Left kidney (tissue), 8 donors: ENCODE results near the gene RADX. TPM values are rescaled to one million over a fixed set of nuclear protein-coding genes. Genes with fewer than 3 reads are reported as not detected.
"Not testable (repeated sequence)": the region's sequence is repeated elsewhere in the genome, so short reads cannot be mapped to it uniquely, and the experiment has no call there.

ENCODE experiments used
- DNase-seq: peaks from one replicate; pipeline ENCODE4 v3.0.0-alpha.2; 2013
- long read RNA-seq, 8 donors: transcript quantifications; one replicate each; lab custom pipeline, GENCODE V29; 2026
- polyA plus RNA-seq: library from polyadenylated mRNA; unstranded; fragments of 120-200 nt; gene quantifications from one replicate; pipeline ENCODE4 v1.2.1, GENCODE V29; 2013; ENCODE audit not compliant: insufficient read length

The RADX gene
- 9.3 TPM for polyA plus RNA-seq
- long read RNA-seq, donor 1: 0 reads
- long read RNA-seq, donor 2, partial matches to known transcripts: 0 of 1 reads
- long read RNA-seq, donor 2, other reads (novel, unspliced or antisense): 0 of 1 reads
- long read RNA-seq, donor 3: 0 reads
- long read RNA-seq, donor 4: 0 reads
- long read RNA-seq, donor 5: 0 reads
- long read RNA-seq, donor 6, partial matches to known transcripts: 0 of 1 reads
- long read RNA-seq, donor 6, other reads (novel, unspliced or antisense): 0 of 1 reads
- long read RNA-seq, donor 7, partial matches to known transcripts: 0 of 1 reads
- long read RNA-seq, donor 7, other reads (novel, unspliced or antisense): 0 of 1 reads
- long read RNA-seq, donor 8: 0 reads

GRCh38 chrX:106611679-106612392 is at the start of gene RADX:
Gene RADX (plus strand): TSS chrX:106611978. CDS start chrX:106612081, 103 bp downstream.
- peak; percentile 68 for DNase-seq

GRCh38 chrX:106564986-106565385 is 46.8 kb upstream of the RADX start:
- DNase-seq: no peak

- no peak for DNase-seq
Observed at GRCh38 chrX:106566362-106566761, 45.4 kb upstream of the RADX start.

GRCh38 chrX:106581856-106582255 is 29.9 kb upstream of the RADX start:
- DNase-seq: no peak

GRCh38 chrX:106585478-106585877 is 26.3 kb upstream of the RADX start:
- DNase-seq: no peak

- no peak for DNase-seq
Observed at GRCh38 chrX:106588801-106589200, 23.0 kb upstream of the RADX start.

- no peak for DNase-seq
Observed at GRCh38 chrX:106599411-106599810, 12.4 kb upstream of the RADX start.

GRCh38 chrX:106606571-106606970 is 5.2 kb upstream of the RADX start:
- DNase-seq: no peak

- no peak for DNase-seq
Observed at GRCh38 chrX:106608016-106608415, 3.8 kb upstream of the RADX start.

- DNase-seq: no peak
Observed at GRCh38 chrX:106611317-106611678, 480 bp upstream of the RADX start.

GRCh38 chrX:106612393-106612763 is 600 bp downstream of the RADX start:
- no peak for DNase-seq

- DNase-seq: no peak
Observed at GRCh38 chrX:106613277-106613676, 1.5 kb downstream of the RADX start.

- DNase-seq: no peak
Observed at GRCh38 chrX:106615041-106615440, 3.3 kb downstream of the RADX start.

- DNase-seq: no peak
Observed at GRCh38 chrX:106619797-106620196, 8.0 kb downstream of the RADX start.

- no peak for DNase-seq
Observed at GRCh38 chrX:106621836-106622235, 10.1 kb downstream of the RADX start.

- DNase-seq: no peak
Observed at GRCh38 chrX:106626789-106627188, 15.0 kb downstream of the RADX start.

GRCh38 chrX:106631615-106632014 is 19.8 kb downstream of the RADX start:
- DNase-seq: no peak

GRCh38 chrX:106649523-106650428 is 38.0 kb downstream of the RADX start:
- DNase-seq: no peak

- DNase-seq: not testable (repeated sequence)
Observed at GRCh38 chrX:106653625-106654024, 41.8 kb downstream of the RADX start.

GRCh38 chrX:106670631-106671030 is 58.9 kb downstream of the RADX start:
- DNase-seq: no peak

GRCh38 chrX:106672527-106672926 is 60.7 kb downstream of the RADX start:
- no peak for DNase-seq

- DNase-seq: no peak
Observed at GRCh38 chrX:106680716-106681115, 68.9 kb downstream of the RADX start.

- DNase-seq: no peak
Observed at GRCh38 chrX:106684207-106684606, 72.4 kb downstream of the RADX start.
